Pulmonary artery endothelial cell (primary cell): ENCODE data around the gene KMT2B. TPM values are rescaled to one million over a fixed set of nuclear protein-coding genes. Genes with fewer than 3 reads are reported as not detected.

Experiments
- DNase-seq: peaks from one replicate; pipeline ENCODE4 v3.0.0-alpha.2; 2011; ENCODE audit warnings: low read depth, low spot score
- total RNA-seq: library from RNA; depleted of rRNA; stranded (reverse); fragments of >200 nt; gene quantifications from 2 replicates; pipeline ENCODE4 v1.2.3, GENCODE V29; 2014

KMT2B gene
- total RNA-seq, 1 donor from 2014 or later = 4.4 TPM

DNA sequence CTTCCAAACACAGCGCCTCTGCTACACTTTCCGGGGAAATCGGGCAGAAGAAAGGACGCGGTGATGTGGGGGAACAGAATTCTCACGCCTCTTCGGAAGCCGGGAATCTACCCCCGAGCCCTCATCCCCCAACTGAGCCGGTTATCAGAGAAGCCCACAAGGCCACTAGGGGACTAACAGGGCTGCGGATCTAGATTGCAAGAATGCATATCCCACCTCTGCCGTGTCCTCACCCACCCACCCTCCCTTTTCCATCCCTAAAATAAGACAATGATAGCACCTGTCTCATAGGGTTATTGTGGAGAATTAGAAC is 23.4 kb downstream of the KMT2B start:
- no peak for DNase-seq

GRCh38 chr19:35742121-35742724 is 24.4 kb downstream of the KMT2B start, which contains the start of gene IGFLR1:
Gene IGFLR1, minus strand, starts transcription at chr19:35742452. Its CDS starts 1,272 bp downstream, at chr19:35741180.
- DNase-seq = no peak

DNA sequence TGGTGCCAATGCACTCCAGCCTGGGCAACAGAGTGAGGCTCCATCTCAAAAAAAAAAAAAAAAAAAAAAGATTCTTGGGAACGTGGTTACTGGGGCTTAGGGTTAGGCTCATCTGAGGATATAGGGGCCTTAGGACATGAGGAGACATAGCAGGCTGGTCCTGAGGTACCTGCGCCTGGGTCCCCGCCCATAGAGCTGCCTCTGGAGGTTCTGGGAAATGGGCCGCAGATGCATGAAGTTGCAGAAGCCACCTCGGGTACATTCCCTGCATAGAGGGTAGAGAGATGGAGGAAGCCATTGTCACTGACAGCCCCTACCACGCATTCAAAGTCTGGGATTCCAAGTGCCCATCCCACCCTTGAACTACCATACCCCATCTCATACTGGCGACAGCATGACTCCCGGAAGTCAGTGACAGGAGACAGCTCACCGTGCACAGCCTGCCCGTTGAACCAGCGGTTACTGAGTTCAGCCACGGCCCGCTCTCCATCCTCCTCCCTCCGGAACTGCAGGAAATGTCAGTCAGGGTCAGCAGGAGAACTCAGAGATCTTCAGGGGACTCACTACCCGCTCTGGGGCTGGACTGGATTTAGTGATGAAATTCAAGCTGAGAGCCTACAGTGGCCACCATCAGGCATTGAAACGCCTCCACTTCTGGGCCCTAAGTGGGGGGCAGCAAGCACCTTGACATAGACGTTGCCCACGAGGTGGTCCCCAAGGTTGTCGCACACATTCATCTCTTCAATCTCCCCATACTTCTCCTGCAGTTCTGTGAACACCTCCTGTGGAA is 26.0 kb downstream of the KMT2B start:
- no peak for DNase-seq

DNA sequence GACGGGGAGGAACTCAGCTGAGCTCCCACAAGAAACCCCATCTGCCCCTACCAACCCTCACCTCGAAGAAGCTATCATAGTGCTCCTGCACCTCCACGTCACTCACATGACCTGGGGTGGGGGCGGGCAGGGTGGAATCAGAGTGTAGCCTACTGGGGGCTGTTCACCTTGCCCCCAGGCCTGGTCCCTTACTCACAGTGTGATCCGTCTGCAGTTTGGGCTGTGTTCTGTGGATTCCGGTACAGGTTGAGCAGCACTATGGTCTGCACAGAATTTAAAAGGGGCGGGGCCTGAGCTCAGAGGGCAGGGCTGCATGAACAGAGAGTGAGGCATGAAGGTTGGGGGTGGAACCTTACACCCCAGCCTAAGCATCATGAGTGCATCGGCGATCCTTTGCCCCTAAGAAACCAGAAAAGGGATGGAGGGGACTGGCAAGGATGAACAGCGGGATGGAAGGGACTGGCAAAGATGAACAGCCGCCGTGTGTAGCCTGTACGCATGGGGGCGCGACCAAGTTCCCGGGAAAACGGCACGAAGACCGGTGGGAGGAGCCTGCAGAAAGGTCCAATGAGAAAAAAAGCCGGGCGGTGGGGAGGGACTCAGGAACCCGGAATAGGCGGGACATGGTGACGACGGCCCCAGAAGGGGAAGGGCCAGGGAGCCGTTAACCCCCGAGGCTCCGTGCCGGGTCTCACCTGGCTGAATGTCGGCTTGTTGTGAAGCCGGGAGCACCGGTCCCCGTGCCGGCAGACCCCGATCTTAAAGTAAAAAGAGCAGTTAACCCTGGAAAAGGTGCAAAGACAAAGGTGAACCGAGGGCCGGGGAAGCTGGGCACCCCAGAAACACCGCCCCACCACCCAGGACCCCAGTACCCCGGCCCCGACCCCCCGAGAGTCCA is 26.9 kb downstream of the KMT2B start:
- DNase-seq = peak; percentile 85

- DNase-seq = peak; percentile 98
These were observed 27.7 kb downstream of the KMT2B start, which contains the start of the genes PSENEN and U2AF1L4 for GRCh38 chr19:35745328-35746086. Gene PSENEN, plus strand, starts transcription at chr19:35745651. Its CDS starts 280 bp downstream, at chr19:35745931. Gene U2AF1L4, minus strand, starts transcription at chr19:35745418. Its CDS starts 27 bp downstream, at chr19:35745391.

DNA sequence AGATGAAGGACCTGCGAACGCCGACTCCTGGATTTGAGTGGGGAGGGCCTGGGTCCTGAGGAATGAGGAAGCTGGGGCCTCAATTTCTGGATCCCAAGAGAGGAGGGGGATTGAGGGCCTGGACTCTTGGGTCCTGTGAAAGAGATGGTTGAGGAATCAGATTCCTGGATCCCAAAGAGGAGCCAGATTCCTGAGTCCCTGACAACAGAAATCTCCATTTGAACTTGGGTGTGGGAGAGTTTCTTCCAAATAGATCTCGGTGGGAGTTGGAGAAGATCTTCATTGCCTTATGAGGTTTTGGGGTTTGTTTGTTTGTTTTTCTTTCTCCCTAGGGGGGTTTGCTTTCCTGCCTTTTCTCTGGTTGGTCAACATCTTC is 28.3 kb downstream of the KMT2B start:
- DNase-seq = no peak

DNA sequence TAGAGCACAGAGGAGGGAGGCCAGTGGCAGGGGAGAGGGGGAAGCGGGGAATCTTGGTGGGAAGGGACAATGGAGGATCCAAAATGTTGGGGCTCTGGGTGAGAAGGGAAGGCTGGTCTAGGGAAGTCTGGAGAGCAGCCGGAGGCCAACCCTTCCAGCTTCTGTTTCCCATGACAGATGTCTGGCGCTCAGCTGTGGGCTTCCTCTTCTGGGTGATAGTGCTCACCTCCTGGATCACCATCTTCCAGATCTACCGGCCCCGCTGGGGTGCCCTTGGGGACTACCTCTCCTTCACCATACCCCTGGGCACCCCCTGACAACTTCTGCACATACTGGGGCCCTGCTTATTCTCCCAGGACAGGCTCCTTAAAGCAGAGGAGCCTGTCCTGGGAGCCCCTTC is 28.7 kb downstream of the KMT2B start:
- DNase-seq = no peak

DNA sequence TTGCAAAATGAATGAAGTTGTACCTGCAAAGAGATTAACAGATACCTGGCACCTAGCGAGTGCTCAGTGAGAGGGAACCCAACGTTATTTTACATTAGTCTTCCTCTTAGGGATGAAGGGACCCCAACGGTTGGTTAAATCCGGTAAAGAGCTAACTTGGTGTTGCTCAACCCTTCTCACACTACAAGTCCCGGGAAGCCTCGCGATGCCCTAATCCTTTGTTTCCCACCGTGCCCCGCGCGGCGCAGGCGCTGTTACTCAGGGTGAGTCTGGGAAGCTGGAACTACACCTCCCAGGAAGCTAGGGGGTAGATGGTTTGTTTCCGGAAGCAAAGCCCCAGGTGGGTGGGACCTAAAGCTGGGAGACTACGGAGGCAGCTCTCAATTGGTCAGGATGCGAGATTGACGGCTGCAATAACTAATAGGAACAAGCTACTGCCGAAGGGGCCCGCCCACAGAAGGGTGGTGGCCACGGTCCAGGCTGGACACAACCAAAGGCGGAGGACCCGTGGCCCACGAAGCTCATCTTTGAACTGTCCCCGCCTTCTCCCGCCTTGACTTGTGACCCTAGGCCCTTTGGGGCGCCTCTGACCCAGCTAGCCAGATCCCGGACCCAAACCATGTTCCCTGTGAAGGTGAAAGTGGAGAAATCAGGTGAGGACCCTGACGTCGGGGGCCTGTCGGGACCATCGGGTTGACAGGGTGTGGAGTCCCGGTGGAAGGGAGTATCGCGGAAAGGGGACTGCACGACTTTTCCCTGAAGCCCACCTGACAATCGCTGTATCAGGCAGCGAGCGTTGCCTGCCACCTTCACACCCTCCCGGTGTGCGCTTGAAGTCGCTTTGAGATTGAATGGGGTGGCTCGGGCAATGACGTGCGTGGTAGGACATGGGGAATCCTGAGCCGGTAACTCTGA is 30.6 kb downstream of the KMT2B start, which contains the start of gene LIN37:
Gene LIN37 (plus strand): TSS at position 471 of the 915 bp plus-strand sequence. CDS start 149 bp downstream, at position 620.
- peak; percentile 96 for DNase-seq

GRCh38 chr19:35750167-35750566 is 32.4 kb downstream of the KMT2B start:
- DNase-seq = no peak

- no peak for DNase-seq
These were observed 34.3 kb downstream of the KMT2B start for GRCh38 chr19:35751839-35752745.

GRCh38 chr19:35752746-35753350 is 35.0 kb downstream of the KMT2B start:
- DNase-seq = no peak

DNA sequence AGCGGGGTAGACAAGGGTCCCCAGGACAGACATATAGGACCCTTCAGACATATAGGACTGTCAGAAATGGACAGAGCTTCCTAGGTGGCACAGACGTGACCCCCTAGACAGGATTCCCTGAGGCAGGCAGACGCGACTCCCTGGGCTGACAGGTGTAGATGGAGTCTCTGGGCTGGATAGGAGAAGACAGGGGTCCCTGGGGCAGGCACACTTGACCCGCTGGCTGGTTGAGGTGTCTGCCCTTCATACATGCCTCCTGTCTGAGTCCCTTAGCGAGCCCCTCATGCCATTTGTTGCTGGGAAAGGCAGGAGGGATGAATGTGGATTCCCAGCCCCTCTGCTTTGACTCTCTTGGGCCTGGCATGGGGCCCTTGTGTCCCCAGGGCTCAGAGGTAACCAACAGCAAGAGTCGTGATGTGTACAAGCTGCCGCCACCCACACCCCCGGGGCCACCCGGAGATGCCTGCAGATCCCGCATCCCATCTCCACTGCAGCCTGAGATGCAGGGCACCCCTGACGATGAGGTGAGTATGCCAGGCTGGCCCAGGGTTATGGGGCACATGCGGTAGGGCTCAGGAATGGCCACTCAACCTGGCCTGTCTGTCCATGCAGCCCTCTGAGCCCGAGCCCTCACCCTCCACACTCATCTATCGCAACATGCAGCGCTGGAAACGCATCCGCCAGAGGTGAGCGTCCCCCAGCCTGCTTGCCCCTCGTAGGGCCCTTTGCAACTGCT is 36.0 kb downstream of the KMT2B start:
- no peak for DNase-seq

DNA sequence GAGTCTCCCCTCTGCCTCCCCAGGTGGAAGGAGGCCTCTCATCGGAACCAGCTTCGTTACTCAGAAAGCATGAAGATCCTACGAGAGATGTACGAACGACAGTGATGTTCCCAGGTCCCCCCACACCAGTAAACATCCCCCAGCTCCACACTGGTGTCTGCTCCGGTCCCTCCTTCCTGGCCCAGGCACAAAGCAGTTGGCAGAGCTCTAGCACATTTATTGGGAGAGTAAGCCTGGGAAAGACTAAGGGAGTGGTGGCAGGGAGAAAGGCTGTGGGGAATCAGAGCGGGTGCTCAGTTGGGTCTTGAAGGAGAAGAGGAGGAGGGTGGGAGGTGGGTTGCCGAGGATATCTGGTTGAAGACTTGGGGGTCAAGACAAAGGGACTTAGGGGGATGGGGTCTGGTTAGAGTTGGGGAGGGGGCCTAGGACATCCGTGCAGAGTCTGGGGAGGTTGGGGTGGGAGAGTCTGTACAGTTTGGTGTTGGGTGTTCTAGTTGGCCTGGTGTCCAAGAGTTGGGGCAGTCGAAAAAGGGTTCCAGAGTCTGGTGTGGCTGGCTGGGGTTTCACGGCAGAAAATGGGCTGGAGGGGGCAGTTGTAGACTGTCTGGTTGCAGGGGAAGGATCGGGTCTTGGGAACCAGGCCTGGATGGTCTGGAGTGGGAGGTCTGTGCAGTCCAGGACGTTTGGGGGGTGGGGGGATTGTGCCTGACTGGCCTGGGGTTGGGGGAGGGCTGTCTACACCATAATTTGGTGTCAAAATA is 36.7 kb downstream of the KMT2B start:
- DNase-seq = no peak

- no peak for DNase-seq
These were observed 37.3 kb downstream of the KMT2B start for GRCh38 chr19:35755131-35755549.

GRCh38 chr19:35755550-35756376 is 38.0 kb downstream of the KMT2B start:
- DNase-seq = no peak
